GM18511 (cell line): ENCODE results near the gene HBA2.
"Not testable (repeated sequence)": the region's sequence is repeated elsewhere in the genome, so short reads cannot be mapped to it uniquely, and the experiment has no call there.

ENCODE experiments used
- ATAC-seq: cut with Tn5 transposase; IDR thresholded peaks from one replicate; pipeline ENCODE4 v1.9.1; 2021; ENCODE audit warnings: mild to moderate bottlenecking, moderate library complexity; ENCODE audit not compliant: unreplicated experiment

Gene HBA2

GRCh38 chr16:191831-192230 lies 19.2 kb downstream of the HBA2 start:
- ATAC-seq = no peak

- no peak for ATAC-seq
Measured at GRCh38 chr16:192686-193085, 20.0 kb downstream of the HBA2 start.

- ATAC-seq = no peak
Measured at GRCh38 chr16:193441-193840, 20.8 kb downstream of the HBA2 start.

GRCh38 chr16:194516-194915 lies 21.8 kb downstream of the HBA2 start:
- ATAC-seq = no peak

- no peak for ATAC-seq
Measured at GRCh38 chr16:200388-200787, 27.7 kb downstream of the HBA2 start.

- no peak for ATAC-seq
Measured at GRCh38 chr16:203246-203645, 30.6 kb downstream of the HBA2 start.

GRCh38 chr16:204046-204445 lies 31.4 kb downstream of the HBA2 start:
- ATAC-seq = not testable (repeated sequence)

- not testable (repeated sequence) for ATAC-seq
Measured at GRCh38 chr16:209359-209758, 36.7 kb downstream of the HBA2 start.

- not testable (repeated sequence) for ATAC-seq
Measured at GRCh38 chr16:211631-212180, 39.0 kb downstream of the HBA2 start.

GRCh38 chr16:212999-213398 lies 40.3 kb downstream of the HBA2 start:
- ATAC-seq = no peak

- no peak for ATAC-seq
Measured at GRCh38 chr16:220021-220420, 47.3 kb downstream of the HBA2 start.
